Measurements from ENCODE around the gene WFDC2.

DNA sequence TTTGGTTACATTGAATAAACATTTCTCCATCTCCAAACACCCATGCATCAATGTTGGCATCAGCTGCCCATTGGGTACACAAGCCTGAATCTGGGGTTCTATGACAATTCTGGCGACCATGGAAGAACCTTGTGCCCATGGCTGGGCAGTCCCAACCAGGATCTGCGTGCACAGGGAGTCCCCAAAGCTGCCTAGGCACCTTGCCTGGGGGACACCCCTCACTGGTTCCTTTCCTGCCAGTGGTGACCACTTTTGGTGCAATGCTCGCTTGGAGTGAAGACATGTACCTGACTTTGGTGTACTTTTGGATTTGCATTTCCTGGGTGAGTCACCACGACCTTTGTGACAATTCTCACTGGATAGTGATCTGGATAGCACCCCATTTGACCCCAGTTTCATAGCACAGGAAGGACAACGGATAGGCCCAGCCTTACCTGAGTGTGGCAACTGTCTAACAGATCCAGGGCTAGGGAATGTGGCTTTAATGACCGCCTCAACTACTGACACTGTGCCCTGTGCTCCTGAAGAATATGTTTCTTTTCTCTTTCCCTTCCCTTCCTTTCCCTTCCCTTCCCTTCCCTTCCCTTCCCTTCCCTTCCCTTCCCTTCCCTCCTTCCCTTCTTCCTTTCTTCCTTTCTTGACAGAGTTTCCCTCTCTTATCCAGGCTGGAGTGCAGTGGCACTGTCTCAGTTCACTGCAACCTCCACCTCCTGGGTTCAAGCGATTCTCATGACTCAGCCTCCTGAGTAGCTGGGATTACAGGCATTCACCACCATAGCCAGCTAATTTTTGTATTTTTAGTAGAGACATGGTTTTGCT is 38.7 kb downstream of the WFDC2 start:
- TF ChIP-seq SIN3A (IDR thresholded peaks at IDR 0.05; ENCODE audit: borderline replicate concordance, insufficient read depth, low read length) (no peak), POLR2AphosphoS5 (IDR thresholded peaks at IDR 0.05; ENCODE audit: low read depth, low read length) (no peak), FOXP2 (optimal IDR thresholded peaks at IDR 0.05; ENCODE audit: borderline replicate concordance, extremely low read depth, extremely low read length, insufficient read depth) (no peak)
- TF ChIP-seq, protein P1, sequence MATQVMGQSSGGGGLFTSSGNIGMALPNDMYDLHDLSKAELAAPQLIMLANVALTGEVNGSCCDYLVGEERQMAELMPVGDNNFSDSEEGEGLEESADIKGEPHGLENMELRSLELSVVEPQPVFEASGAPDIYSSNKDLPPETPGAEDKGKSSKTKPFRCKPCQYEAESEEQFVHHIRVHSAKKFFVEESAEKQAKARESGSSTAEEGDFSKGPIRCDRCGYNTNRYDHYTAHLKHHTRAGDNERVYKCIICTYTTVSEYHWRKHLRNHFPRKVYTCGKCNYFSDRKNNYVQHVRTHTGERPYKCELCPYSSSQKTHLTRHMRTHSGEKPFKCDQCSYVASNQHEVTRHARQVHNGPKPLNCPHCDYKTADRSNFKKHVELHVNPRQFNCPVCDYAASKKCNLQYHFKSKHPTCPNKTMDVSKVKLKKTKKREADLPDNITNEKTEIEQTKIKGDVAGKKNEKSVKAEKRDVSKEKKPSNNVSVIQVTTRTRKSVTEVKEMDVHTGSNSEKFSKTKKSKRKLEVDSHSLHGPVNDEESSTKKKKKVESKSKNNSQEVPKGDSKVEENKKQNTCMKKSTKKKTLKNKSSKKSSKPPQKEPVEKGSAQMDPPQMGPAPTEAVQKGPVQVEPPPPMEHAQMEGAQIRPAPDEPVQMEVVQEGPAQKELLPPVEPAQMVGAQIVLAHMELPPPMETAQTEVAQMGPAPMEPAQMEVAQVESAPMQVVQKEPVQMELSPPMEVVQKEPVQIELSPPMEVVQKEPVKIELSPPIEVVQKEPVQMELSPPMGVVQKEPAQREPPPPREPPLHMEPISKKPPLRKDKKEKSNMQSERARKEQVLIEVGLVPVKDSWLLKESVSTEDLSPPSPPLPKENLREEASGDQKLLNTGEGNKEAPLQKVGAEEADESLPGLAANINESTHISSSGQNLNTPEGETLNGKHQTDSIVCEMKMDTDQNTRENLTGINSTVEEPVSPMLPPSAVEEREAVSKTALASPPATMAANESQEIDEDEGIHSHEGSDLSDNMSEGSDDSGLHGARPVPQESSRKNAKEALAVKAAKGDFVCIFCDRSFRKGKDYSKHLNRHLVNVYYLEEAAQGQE (IDR thresholded peaks at IDR 0.05; ENCODE audit: insufficient read depth in 1 of 2, low read depth in 2 of 2, low read length in 2 of 2): no peak
